Uterus (tissue), 2 donors: ENCODE data around the gene CAMK1D.

Experiments
- CTCF ChIP-seq, 4 experiments: fragments of 200-600 bp in 2 of 4; fragments of 450-650 bp in 2 of 4; sonication (generic) in 2 of 4; IDR thresholded peaks; one replicate each; pipeline ENCODE4 v1.5.1; 2016 to 2019; ENCODE audit warnings: antibody characterized with exemption in 4 of 4, mild to moderate bottlenecking in 2 of 4, moderate library complexity in 1 of 4
- POLR2A ChIP-seq, 2 donors: fragments of 450-650 bp; IDR thresholded peaks; one replicate each; pipeline ENCODE4 v1.6.1; 2016; ENCODE audit warnings: antibody characterized with exemption in 2 of 2, mild to moderate bottlenecking in 1 of 2, moderate library complexity in 1 of 2

GRCh38 chr10:12633776-12634620 lies 284.7 kb downstream of the CAMK1D start:
- TF ChIP-seq CTCF (IDR thresholded peaks at IDR 0.05) = no peak
- TF ChIP-seq POLR2A (IDR thresholded peaks at IDR 0.05) = no peak
